SJSA1 (cell line): Measurements from ENCODE around the gene RBL1. TPM values are rescaled to one million over a fixed set of nuclear protein-coding genes. Genes with fewer than 3 reads are reported as not detected.
"Not testable (repeated sequence)": the region's sequence is repeated elsewhere in the genome, so short reads cannot be mapped to it uniquely, and the experiment has no call there.

ENCODE experiments used
- DNase-seq, 2 experiments: peaks; one replicate each; pipeline ENCODE4 v3.0.0-alpha.2; 2015 to 2020; ENCODE audit warnings: low spot score in 2 of 2, low read depth in 1 of 2
- H3K27ac ChIP-seq: fragments of 250-450 bp; sonication (Bioruptor Pico); 2 replicates; pipeline ENCODE4 v1.5.1; 2020; ENCODE audit warnings: mild to moderate bottlenecking, moderate library complexity
- H3K27me3 ChIP-seq: fragments of 250-450 bp; sonication (Bioruptor Pico); replicated peaks from 2 replicates; pipeline ENCODE4 v1.5.1; 2020; ENCODE audit warnings: mild to moderate bottlenecking, moderate library complexity
- H3K36me3 ChIP-seq: fragments of 250-450 bp; sonication (Bioruptor Pico); 2 replicates; pipeline ENCODE4 v1.5.1; 2020; ENCODE audit warnings: mild to moderate bottlenecking
- H3K4me1 ChIP-seq: fragments of 250-450 bp; sonication (Bioruptor Pico); replicated peaks from 2 replicates; pipeline ENCODE4 v1.6.1; 2021; ENCODE audit warnings: mild to moderate bottlenecking
- H3K4me3 ChIP-seq: fragments of 250-450 bp; sonication (Bioruptor Pico); 2 replicates; pipeline ENCODE4 v1.5.1; 2020; ENCODE audit warnings: mild to moderate bottlenecking
- H3K9me3 ChIP-seq: fragments of 250-450 bp; sonication (Bioruptor Pico); replicated peaks from 2 replicates; pipeline ENCODE4 v1.5.1; 2020; ENCODE audit warnings: mild to moderate bottlenecking
- total RNA-seq: library from RNA; depleted of rRNA; stranded (reverse); fragments of >200 nt; shearing (Covaris generic); gene quantifications from 2 replicates; pipeline ENCODE4 v1.2.3, GENCODE V29; 2014

Gene RBL1
- total RNA-seq, 1 experiment from 2014 or later = 28.5 TPM

DNA sequence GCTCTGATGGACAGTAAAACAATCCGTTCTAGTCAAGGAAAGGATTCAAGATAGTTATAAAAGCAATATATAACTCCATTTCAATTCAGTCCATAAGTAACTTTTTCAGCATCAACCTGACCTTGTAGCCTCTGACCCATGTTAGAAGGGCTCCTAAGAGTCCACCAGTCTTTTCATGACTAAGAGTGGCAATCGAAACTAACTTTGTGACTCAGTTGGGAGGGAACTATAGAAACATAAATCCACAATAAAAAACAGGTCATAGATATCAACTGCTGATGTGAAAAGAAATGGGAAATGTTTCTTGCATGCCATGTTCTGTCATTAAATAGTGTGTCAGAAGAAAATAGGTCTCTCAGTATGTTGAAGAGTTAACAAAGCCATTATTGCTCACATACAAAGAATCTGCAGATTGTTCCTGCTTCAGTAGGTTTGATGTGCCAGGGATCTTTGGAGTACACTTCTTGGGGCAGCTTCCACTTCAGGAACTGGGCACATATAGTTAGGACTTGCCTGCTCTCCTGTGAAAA, 16.2 kb upstream of the RBL1 start:
- no peaks in the 10 kb centered on the region for H3K36me3 ChIP-seq
- DNase-seq = no peak
- no peak overlapping the region for H3K27ac ChIP-seq
- H3K9me3 ChIP-seq = no peaks in the 10 kb centered on the region
- no peaks in the 10 kb centered on the region for H3K27me3 ChIP-seq
- H3K4me3 ChIP-seq = no peak overlapping the region
- no peaks in the 10 kb centered on the region for H3K4me1 ChIP-seq

DNA sequence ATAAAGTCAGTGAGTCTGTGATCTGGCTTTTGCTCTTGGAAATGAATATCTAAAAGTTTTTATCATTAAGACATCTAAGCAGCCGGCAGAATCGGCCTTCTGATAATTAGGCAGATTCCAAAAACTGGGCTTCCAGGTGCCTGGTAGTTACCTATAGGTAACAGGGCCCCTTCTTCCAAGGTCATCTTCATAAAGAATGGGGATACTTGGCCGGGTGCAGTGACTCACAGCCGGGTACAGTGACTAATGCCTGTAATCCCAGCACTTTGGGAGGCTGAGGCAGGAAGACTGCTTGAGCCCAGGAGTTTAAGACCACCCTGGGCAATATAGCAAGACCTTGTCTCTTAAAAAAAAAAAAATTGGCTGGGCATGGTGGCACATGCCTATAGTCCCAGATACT, 12.9 kb upstream of the RBL1 start:
- Histone ChIP-seq H3K9me3 (no peaks in the 10 kb centered on the region), H3K27ac (no peak overlapping the region), H3K36me3 (no peaks in the 10 kb centered on the region), H3K4me1 (no peaks in the 10 kb centered on the region), H3K27me3 (no peaks in the 10 kb centered on the region), H3K4me3 (no peak overlapping the region)
- DNase-seq = no peak

DNA sequence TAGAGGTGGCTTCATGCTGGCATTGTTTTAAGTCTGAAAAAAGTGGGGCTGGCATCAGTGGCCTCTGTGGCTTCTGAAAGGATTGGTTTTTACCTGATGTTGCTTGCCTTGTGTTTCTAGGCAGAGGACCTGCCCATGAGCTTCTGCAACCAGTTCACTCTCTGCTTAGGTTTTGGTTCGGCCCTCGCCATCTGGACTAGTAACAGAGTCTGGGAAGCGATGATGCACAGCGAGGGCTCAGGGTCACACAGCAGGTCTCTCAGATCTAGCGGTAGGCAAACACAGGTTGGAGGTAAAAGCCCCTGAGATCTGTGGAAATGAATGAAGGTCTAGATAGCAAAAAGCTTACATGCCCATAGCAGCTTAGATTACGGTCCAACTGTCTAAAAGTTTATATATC, 6.8 kb upstream of the RBL1 start:
- DNase-seq = no peak
- no peaks in the 10 kb centered on the region for H3K27me3 ChIP-seq
- no peaks in the 10 kb centered on the region for H3K36me3 ChIP-seq
- H3K9me3 ChIP-seq = no peaks in the 10 kb centered on the region
- no peaks in the 10 kb centered on the region for H3K4me1 ChIP-seq
- no peak overlapping the region for H3K27ac ChIP-seq
- no peak overlapping the region for H3K4me3 ChIP-seq

DNA sequence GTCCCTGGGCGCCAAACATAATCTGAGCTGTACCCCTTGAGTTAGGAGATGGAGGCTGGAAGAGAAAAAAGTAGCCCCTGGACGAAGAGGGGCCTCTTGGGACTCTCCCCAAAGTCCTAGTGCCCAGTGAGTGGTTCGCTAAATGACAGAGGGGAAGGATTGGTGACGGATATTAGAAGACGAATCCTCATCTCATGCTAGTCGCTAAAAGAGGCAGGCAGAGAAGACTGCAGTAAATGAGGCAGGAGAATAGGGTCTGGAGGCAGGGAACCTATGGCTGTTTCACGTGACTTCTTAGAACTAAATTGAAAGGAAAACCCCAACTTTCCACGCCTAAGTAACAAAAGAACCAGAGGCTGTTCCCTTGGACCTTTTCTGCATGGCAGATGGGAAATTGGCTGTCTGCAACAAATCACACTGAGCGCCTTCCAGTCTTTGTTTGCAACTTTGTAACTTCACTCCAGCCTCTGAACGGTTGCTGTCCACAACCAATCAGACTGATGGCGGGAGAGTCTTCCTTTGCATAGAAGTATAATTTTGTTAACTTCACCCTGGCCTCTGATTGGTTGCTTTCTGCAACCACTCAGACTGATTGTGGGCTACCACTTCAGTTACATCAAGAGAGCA, 731 bp upstream of the RBL1 start:
- Histone ChIP-seq H3K4me3 (peak overlapping the region; percentile 69), H3K27ac (peak overlapping the region; percentile 97), H3K27me3 (no peaks in the 10 kb centered on the region), H3K4me1 (peaks cover 12% of the 10 kb centered on the region), H3K36me3 (peaks cover 23% of the 10 kb centered on the region), H3K9me3 (no peaks in the 10 kb centered on the region)
- DNase-seq = no peak

DNA sequence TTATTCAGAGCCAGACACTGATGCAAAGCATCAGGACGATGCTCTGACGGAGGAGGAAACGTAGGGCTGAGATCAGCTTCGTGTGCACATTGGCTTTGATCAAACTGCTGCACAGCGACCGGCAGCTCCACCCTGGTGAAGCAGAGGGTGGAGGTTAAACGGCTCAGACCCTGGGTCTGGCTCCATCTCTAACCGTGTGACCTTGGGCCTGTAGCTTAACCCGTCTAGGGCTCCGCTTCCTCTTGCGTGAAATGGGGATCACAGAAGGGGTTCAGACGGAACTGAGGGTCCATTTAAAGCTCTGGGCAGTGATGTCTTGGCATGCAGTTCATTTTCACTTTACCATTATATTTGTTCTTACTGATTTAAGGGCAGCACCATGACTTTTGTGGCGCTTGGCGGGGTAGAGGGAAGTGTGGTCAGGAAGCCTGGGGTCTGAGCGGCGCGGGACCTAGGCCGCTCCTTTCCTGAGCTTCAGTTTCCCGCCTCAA, 644 bp downstream of the RBL1 start:
- peak overlapping the region; percentile 69 for H3K4me3 ChIP-seq
- no peak for DNase-seq
- H3K4me1 ChIP-seq = peaks cover 12% of the 10 kb centered on the region
- no peaks in the 10 kb centered on the region for H3K9me3 ChIP-seq
- peaks cover 31% of the 10 kb centered on the region for H3K36me3 ChIP-seq
- H3K27me3 ChIP-seq = no peaks in the 10 kb centered on the region
- H3K27ac ChIP-seq = peak overlapping the region; percentile 97

DNA sequence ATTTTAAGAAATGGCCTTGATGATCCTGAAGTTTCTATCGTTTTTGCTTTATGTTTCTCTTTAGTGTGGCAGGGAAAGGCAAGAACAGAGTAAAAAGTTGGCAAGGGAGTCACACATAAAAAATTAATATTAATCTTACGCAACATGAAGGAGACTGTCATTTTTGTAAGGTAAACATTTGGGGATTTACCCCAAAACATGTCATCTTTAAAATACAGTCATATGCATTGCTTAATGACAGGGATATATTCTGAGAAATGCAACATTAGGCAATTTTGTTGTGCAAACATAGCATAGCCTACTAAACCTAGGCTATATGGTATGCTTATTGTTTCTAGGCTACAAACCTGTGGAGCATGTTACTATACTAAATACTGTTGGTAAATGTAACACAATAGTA, 5.4 kb downstream of the RBL1 start:
- no peak overlapping the region for H3K4me3 ChIP-seq
- peaks cover 8% of the 10 kb centered on the region for H3K4me1 ChIP-seq
- no peak overlapping the region for H3K27ac ChIP-seq
- no peak for DNase-seq
- H3K36me3 ChIP-seq = peaks cover 64% of the 10 kb centered on the region
- no peaks in the 10 kb centered on the region for H3K9me3 ChIP-seq
- H3K27me3 ChIP-seq = no peaks in the 10 kb centered on the region

DNA sequence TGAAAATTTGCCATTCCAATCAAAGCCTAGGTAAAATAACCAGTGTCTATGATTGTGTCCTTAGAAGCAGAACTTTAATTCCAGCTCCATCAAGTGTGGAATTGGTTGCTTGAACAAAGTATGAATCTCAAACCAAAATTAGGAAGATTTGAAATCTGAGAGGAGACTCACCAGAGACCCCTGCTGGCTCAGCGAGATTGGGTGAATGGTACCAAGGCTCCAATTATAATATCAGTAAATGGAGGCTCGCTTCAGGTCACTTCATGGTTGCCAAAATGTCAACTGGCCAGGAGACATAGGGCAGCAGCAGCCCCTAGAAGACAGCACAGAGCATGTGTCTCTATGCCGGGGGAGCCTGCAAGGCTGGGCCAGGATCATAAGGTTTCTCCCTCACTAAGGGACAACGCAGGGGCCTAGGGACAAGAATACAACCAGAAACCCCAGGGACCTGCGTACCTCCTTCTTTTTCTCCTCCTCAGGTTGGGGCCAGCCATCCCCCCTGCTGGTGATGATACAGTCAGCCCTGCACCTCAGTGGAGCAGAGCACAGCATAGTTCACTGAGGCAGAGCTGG, 14.0 kb downstream of the RBL1 start:
- Histone ChIP-seq H3K27ac (no peak overlapping the region), H3K27me3 (no peaks in the 10 kb centered on the region), H3K4me3 (no peak overlapping the region), H3K4me1 (peaks cover 3% of the 10 kb centered on the region; the same call in 1 of the 2 replicates), H3K9me3 (no peaks in the 10 kb centered on the region), H3K36me3 (peaks cover 54% of the 10 kb centered on the region)
- no peak for DNase-seq

DNA sequence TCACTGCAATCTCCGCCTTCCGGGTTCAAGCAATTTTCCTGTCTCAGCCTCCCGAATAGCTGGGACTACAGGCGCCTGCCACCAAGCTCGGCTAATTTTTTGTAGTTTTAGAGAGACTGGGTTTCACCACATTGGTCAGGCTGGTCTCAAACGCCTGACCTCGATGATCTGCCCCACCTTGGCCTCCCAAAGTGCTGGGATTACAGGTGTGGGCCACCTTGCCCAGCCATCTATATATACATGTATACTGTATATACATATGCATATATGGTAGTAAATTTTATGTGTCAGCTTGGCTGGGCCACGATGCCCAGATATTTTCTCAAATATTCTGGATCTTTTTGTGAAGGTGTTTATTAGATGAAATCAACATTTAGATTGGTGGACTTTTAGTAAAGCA, 18.8 kb downstream of the RBL1 start:
- no peak for DNase-seq
- Histone ChIP-seq H3K27me3 (no peaks in the 10 kb centered on the region), H3K27ac (no peak overlapping the region), H3K4me3 (no peak overlapping the region), H3K4me1 (peaks cover 15% of the 10 kb centered on the region), H3K36me3 (peaks cover 42% of the 10 kb centered on the region), H3K9me3 (no peaks in the 10 kb centered on the region)

DNA sequence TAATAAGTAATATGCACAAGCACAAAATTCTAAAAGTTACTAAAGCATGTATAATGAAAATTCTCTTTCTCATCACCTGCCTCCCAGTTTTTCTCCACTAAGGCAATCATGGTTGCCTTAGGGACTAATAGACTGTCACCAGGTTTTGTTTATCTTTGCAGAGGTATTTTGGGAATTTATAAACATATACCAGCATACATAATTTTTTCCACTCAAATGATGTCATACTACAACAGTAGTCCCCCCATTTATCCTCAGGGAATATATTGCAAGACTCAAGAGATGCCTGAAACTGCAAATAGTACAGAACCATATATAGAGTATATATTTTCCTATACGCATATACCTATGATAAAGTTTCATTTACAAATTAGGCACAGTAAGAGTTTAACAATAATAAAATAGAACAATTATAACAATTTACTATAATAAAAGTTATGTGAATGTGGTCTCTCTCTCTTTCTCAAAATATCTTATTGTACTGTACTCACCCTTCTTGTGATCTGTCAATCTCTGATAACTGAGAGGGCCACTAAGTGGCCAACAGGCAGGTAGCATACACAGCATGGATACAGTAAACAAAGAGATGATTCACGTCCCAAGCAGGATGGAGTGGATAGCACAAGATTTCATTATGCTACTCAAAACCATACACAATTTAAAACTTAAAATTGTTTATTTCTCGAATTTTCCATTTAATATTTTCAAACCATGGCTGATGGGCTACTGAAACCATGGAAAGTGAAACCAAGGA, 19.7 kb downstream of the RBL1 start:
- Histone ChIP-seq H3K27me3 (no peaks in the 10 kb centered on the region), H3K27ac (no peak overlapping the region), H3K9me3 (0 out of 2 replicates have a peak, but pooled peaks cover 2% of the 10 kb centered on the region), H3K4me1 (peaks cover 24% of the 10 kb centered on the region), H3K36me3 (peaks cover 42% of the 10 kb centered on the region), H3K4me3 (no peak overlapping the region)
- DNase-seq = no peak

DNA sequence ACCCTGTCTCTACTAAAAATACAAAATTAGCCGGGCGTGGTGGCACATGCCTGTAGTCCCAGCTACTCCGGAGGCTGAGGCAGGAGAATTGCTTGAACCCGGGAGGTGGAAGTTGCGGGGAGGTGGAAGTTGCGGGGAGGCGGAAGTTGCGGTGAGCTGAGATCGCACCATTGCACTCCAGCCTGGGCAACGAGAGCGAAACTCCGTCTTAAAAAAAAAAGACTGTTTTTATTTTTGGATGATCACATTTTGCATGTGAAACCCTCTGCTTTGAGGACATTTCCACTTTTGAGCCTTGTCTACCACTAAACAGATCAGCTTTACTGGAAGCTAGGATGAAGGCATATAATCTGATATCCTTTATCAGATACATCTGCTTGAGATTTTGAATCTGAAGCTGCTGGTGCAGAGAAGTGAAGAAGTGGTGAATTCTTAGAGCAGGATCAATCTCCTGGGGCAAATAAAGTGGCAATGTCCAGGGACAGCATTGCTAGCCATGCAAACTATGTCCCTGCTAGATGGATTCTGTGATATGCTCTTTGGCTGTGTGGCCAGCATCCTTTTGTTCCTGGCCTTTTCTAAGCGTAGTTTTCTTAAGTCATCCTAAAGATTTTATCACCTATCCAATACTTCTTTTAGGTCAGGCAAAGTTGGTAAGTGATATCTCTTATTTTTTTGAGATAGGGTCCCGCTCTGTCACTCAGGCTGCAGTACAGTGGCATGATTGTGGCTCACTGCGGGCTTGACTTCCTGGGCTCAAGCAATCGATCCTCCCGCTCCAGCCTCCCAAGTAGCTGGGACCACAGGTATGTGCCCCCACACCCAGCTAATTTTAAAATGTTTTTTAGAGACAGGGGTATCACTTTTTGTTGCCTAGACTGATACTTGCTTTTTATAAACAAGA, 23.3 kb downstream of the RBL1 start:
- no peak for DNase-seq
- Histone ChIP-seq H3K4me1 (peaks cover 25% of the 10 kb centered on the region), H3K27ac (no peak overlapping the region), H3K4me3 (no peak overlapping the region), H3K36me3 (peaks cover 28% of the 10 kb centered on the region), H3K9me3 (0 out of 2 replicates have a peak, but pooled peaks cover 2% of the 10 kb centered on the region), H3K27me3 (no peaks in the 10 kb centered on the region)

DNA sequence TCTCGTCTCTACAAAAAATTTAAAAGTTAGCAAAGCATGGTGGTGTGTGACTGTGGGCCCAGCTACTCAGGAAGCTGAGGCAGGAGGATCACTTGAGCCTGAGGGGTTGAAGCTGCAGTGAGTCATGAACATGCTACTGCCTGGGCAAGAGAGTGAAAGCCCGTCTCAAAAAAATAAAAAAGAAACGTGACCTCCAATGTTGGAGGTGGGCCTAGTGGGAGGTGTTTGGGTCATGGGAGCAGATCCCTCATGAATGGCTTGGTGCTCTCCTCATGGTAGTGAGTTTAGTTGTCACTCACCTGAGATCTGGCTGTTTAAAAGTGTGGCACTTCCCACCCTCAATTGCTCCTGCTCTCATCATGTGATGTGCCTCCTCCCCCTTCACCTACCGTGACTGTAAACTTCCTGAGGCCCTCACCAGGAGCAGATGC, 24.3 kb downstream of the RBL1 start:
- DNase-seq = peak in 1 of 2 experiments; percentile 26
- Histone ChIP-seq H3K4me3 (no peak overlapping the region), H3K27me3 (no peaks in the 10 kb centered on the region), H3K9me3 (0 out of 2 replicates have a peak, but pooled peaks cover 2% of the 10 kb centered on the region), H3K4me1 (peaks cover 18% of the 10 kb centered on the region), H3K36me3 (peaks cover 33% of the 10 kb centered on the region), H3K27ac (0 out of 2 replicates have a peak overlapping the region, but pooled peaks have one; percentile 21)

DNA sequence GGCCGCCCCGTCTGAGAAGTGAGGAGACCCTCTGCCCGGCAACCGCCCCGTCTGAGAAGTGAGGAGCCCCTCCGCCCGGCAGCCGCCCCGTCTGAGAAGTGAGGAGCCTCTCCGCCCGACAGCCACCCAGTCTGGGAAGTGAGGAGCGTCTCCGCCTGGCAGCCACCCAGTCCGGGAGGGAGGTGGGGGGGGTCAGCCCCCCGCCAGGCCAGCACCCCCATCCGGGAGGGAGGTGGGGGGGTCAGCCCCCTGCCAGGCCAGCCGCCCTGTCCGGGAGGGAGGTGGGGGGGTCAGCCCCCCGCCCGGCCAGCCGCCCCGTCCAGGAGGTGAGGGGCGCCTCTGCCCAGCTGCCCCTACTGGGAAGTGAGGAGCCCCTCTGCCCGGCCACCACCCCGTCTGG, 26.2 kb downstream of the RBL1 start:
- not testable (repeated sequence) for DNase-seq, H3K27me3 ChIP-seq, H3K9me3 ChIP-seq, H3K27ac ChIP-seq, H3K4me3 ChIP-seq
- Histone ChIP-seq H3K36me3 (peaks cover 39% of the 10 kb centered on the region), H3K4me1 (peaks cover 10% of the 10 kb centered on the region)

DNA sequence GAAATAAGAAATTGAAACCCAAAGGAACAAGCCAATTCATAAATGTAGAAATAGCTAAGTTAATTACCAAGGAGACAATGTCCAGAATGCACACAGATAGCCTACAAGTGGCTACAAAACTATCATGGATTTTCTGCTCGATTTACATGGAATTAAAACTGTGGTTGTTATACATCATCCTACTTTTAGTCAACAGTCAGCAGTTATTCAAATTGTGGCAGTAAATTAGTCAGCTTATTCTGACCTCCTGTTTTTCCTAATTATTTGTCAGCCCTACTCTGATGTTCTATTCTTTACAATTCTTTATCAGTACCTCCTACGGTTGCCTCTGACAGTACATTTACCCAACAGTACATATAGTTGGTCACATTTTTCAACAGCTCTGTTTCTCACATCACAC, 29.6 kb downstream of the RBL1 start:
- Histone ChIP-seq H3K4me1 (peaks cover 1% of the 10 kb centered on the region), H3K4me3 (no peak overlapping the region), H3K9me3 (0 out of 2 replicates have a peak, but pooled peaks cover under 1% of the 10 kb centered on the region), H3K27ac (no peak overlapping the region), H3K36me3 (peaks cover 42% of the 10 kb centered on the region), H3K27me3 (no peaks in the 10 kb centered on the region)
- no peak for DNase-seq
